HEK293T (cell line): ENCODE data around the gene AKNA.

Experiments used
- CTCF ChIA-PET: fragments of 350-600 bp; formaldehyde crosslinking; extraction: SDS; loops from one replicate; lab custom pipeline; 2021; ENCODE audit warnings: antibody characterized with exemption, inconsistent platforms; lab: Yijun Ruan, JAX
- POLR2A ChIA-PET: fragments of 350-600 bp; formaldehyde crosslinking; extraction: SDS; loops from one replicate; lab custom pipeline; 2020; ENCODE audit warnings: antibody characterized with exemption, inconsistent platforms; lab: Yijun Ruan, JAX
- DNase-seq: peaks from one replicate; pipeline ENCODE4 v3.0.0; 2012; ENCODE audit warnings: mixed read lengths; ENCODE audit errors: extremely low spot score
- ARNT ChIP-seq: fragments of 450-650 bp; IDR thresholded peaks from 2 replicates; pipeline ENCODE4 v1.6.1; 2017; ENCODE audit warnings: mild to moderate bottlenecking
- BHLHE40 ChIP-seq: fragments of 450-650 bp; IDR thresholded peaks from 2 replicates; pipeline ENCODE4 v1.6.1; 2016; ENCODE audit warnings: mild to moderate bottlenecking, moderate library complexity, borderline replicate concordance
- CTBP1 ChIP-seq: fragments of 450-650 bp; IDR thresholded peaks from 2 replicates; pipeline ENCODE4 v1.6.1; 2016; ENCODE audit warnings: borderline replicate concordance
- ELF4 ChIP-seq: fragments of 450-650 bp; IDR thresholded peaks from 2 replicates; pipeline ENCODE4 v1.6.1; 2017; ENCODE audit warnings: antibody characterized with exemption
- FOXA1 ChIP-seq: fragments of 450-650 bp; IDR thresholded peaks from 2 replicates; pipeline ENCODE4 v1.6.1; 2016; ENCODE audit warnings: mild to moderate bottlenecking
- FOXK2 ChIP-seq: fragments of 450-650 bp; IDR thresholded peaks from 2 replicates; pipeline ENCODE4 v1.6.1; 2016; ENCODE audit warnings: mild to moderate bottlenecking
- FOXM1 ChIP-seq: fragments of 450-650 bp; IDR thresholded peaks from 2 replicates; pipeline ENCODE4 v1.6.1; 2017; ENCODE audit warnings: mild to moderate bottlenecking, borderline replicate concordance
- HDGF ChIP-seq: fragments of 450-650 bp; IDR thresholded peaks from 2 replicates; pipeline ENCODE4 v1.6.1; 2017; ENCODE audit warnings: antibody characterized with exemption, borderline replicate concordance
- L3MBTL2 ChIP-seq: fragments of 450-650 bp; conservative IDR thresholded peaks from 2 replicates; pipeline ENCODE4 v1.6.1; 2016; ENCODE audit warnings: mild to moderate bottlenecking
- LEF1 ChIP-seq: fragments of 450-650 bp; IDR thresholded peaks from 2 replicates; pipeline ENCODE4 v1.6.1; 2017; ENCODE audit warnings: mild to moderate bottlenecking, borderline replicate concordance
- NFRKB ChIP-seq: fragments of 450-650 bp; IDR thresholded peaks from 2 replicates; pipeline ENCODE4 v1.6.1; 2016; ENCODE audit warnings: mild to moderate bottlenecking, moderate library complexity
- SP1 ChIP-seq: fragments of 450-650 bp; IDR thresholded peaks from 2 replicates; pipeline ENCODE4 v1.6.1; 2017
- SUZ12 ChIP-seq: fragments of 450-650 bp; IDR thresholded peaks from 2 replicates; pipeline ENCODE4 v1.6.1; 2016; ENCODE audit warnings: mild to moderate bottlenecking
- TARDBP ChIP-seq: fragments of 450-650 bp; IDR thresholded peaks from 2 replicates; pipeline ENCODE4 v1.6.1; 2016
- ZNF384 ChIP-seq: fragments of 450-650 bp; IDR thresholded peaks from 2 replicates; pipeline ENCODE4 v1.6.1; 2016
- TF ChIP-seq, protein P1 (sequence below): fragments of 450-650 bp; IDR thresholded peaks from 2 replicates; pipeline ENCODE4 v1.6.1; 2016

AKNA gene

DNA sequence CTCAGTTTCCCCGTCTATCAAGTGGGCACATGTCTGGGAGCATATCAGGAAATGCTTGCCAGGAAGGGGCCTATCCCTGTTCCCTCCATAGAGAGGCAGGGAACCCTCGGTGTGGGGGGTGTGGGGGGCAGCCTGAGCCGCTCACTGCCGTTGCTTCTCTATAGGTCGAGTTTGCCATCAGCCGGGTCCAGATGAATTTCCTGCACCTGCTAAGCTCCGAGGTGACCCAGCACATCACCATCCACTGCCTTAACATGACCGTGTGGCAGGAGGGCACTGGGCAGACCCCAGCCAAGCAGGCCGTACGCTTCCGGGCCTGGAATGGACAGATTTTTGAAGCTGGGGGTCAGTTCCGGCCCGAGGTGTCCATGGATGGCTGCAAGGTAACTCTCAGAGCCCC lies 78.7 kb downstream of the AKNA start:
- CTCF ChIA-PET: no interaction called here

DNA sequence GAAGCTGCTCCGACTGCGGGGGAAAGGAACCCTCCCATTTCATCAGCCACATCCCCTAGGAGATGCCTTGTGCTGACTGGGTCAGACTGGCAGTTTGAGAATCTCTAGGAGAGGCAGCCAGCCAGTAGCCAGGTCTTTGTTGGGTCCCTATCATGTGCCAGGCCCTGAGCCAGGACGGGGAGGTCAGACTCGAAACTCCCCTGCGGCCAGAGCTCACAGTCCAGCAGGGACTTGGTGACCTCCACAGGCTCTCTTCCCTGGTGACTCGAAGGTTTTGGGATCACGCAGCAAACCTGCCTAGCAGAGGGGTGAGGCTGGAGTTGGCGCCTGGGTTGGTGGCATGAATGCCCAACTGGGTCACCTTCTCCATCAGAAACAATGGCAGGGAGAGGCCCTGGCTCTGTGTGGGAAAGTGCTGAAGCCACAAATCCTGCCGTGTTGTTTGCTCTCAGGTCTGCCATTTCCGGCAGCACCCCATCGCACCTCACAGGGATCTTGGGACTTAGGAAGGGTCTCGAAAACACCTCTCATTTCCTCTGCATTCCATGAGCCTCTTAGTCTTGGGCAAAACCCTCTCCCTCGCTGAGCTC lies 79.3 kb downstream of the AKNA start:
- no peak for TF ChIP-seq SUZ12
- no peak for TF ChIP-seq BHLHE40
- no peak for TF ChIP-seq L3MBTL2
- no peak for TF ChIP-seq FOXK2
- no peak for TF ChIP-seq CTBP1
- TF ChIP-seq ZNF384: no peak
- CTCF ChIA-PET: interaction anchor here (0.6 to 1.0 kb wide), 2 partner anchors 226 to 1034 kb away, joined by 3 read pairs; no protein-coding TSS in a partner anchor
- POLR2A ChIA-PET: no interaction called here
- DNase-seq: no peak

More for the DNA sequence above, 78.7 kb downstream of the AKNA start:
- no peak for DNase-seq
- POLR2A ChIA-PET: no interaction called here
- no peak for TF ChIP-seq ZNF384
- TF ChIP-seq FOXM1: no peak
- TF ChIP-seq FOXK2: no peak
- TF ChIP-seq ARNT: no peak
- TF ChIP-seq L3MBTL2: no peak
- TF ChIP-seq ELF4: no peak
- TF ChIP-seq SP1: no peak
- TF ChIP-seq NFRKB: no peak
- TF ChIP-seq BHLHE40: no peak
- no peak for TF ChIP-seq TARDBP
- TF ChIP-seq, protein P1, sequence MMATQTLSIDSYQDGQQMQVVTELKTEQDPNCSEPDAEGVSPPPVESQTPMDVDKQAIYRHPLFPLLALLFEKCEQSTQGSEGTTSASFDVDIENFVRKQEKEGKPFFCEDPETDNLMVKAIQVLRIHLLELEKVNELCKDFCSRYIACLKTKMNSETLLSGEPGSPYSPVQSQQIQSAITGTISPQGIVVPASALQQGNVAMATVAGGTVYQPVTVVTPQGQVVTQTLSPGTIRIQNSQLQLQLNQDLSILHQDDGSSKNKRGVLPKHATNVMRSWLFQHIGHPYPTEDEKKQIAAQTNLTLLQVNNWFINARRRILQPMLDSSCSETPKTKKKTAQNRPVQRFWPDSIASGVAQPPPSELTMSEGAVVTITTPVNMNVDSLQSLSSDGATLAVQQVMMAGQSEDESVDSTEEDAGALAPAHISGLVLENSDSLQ: no peak

DNA sequence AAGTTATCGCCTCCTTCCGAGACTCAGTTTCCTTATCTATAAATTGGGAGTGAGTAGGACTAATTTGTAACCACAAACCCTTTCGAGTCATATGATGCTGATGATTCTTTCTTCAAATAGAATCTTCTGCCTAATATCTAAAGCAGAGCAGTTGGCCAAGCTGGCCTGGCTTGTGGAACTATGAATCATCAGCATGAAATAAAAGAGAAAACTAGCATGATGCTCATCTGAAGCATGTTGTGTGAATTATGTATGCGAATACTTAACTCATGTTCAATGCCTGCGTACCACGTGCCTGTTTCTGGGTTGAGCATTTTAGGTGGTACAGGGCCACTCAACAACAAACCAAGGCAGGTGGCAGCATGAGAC lies 79.9 kb downstream of the AKNA start:
- CTCF ChIA-PET: interaction anchor here (0.6 to 1.0 kb wide), 2 partner anchors 17 to 225 kb away, joined by 3 read pairs; no protein-coding TSS in a partner anchor
- POLR2A ChIA-PET: no interaction called here
- TF ChIP-seq SP1: no peak
- no peak for DNase-seq

DNA sequence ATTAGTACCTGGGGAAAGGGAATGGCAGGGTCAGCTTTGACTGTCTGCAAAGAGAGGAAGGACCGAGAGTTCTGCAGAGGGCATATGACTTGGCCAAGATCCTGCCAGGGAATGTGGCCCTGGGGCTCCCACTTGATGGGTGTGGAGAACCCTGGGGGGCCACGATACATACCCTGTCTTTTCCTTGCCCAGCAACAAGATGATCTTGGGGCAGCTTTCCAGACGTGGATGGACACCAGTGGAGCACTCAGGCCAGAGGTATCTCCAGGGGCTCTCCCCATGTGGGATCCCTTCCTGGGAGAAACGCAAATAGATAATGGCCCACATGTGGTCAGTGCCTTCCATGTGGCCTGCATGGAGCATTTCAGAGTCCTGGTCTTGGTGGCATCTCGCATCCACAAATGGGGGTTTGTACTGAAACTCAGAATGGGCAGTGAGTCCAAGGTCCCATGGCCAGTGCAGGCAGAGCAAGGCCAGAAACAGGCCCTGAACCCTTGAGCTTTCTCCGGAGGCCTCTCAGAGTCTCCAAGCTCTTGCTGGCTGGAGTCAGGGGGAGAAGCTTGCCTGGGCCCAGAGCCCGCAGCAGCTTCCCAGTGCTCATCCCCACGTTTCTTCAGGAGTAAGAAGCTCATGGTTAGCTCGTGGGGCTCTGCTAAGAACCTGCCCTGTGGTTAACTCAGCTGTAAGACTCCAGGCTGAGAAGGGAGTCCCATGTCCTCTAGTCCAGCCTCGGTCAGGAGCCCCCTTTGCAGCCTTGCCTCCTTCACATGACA lies 83.2 kb downstream of the AKNA start:
- POLR2A ChIA-PET: no interaction called here
- TF ChIP-seq HDGF (no peak), FOXM1 (no peak), NFRKB (no peak), SUZ12 (no peak), BHLHE40 (no peak), ARNT (no peak), FOXK2 (no peak), FOXA1 (no peak), ZNF384 (no peak), LEF1 (no peak), TARDBP (no peak), L3MBTL2 (no peak), CTBP1 (no peak), ELF4 (no peak), SP1 (no peak)
- TF ChIP-seq, protein P1: no peak
- DNase-seq: no peak
- CTCF ChIA-PET: interaction anchor here (0.6 to 1.1 kb wide), 6 partner anchors 9 to 331 kb away, joined by 3 to 4 read pairs (median 3); no protein-coding TSS in a partner anchor

DNA sequence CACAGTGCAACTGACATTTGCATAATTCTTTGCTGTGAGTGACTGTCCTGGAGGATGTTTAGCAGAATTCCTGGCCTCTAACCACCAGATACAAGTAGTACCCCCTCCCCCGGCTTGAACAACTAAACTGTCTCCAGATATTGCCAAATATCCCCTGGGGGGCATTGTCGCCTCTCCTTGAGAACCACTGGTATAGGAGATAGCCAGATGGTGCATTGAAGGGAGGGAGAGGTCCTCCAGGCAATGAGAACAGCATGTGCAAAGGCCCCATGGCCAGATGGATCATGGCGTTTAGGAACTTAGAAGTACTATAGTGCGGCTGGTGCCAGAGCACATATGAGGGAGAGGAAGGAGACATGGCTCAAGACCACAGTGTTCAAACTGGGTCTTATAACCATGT lies 83.8 kb downstream of the AKNA start:
- POLR2A ChIA-PET: no interaction called here
- TF ChIP-seq, protein P1: no peak
- no peak for TF ChIP-seq SUZ12
- TF ChIP-seq CTBP1: no peak
- no peak for TF ChIP-seq BHLHE40
- TF ChIP-seq FOXA1: no peak
- TF ChIP-seq FOXM1: no peak
- no peak for TF ChIP-seq ZNF384
- no peak for TF ChIP-seq L3MBTL2
- no peak for DNase-seq
- CTCF ChIA-PET: interaction anchor here (0.9 to 1.1 kb wide), 2 partner anchors 9 to 16 kb away, joined by 3 read pairs; no protein-coding TSS in a partner anchor

DNA sequence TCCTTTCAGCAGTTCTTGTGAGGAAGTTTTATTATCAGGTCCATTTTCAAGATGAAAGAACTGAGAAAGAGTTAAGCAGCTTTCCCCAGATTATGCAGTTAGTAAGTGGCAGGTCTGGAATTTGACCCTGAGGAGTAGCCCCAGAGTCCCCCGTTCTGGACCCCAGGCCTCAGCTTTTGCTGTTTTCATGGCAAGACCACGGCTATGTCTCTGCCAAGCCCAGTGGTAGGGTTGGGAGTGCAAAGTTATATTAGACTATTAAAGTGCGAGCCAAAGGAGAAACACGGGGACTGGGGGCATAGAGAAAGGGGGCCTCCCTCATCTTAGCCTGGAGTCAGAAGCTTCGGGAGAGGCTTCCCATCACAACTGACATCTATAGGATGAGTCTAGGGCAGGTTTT lies 84.2 kb downstream of the AKNA start:
- TF ChIP-seq ELF4: no peak
- TF ChIP-seq BHLHE40: no peak
- TF ChIP-seq, protein P1: no peak
- TF ChIP-seq HDGF: no peak
- no peak for TF ChIP-seq LEF1
- no peak for DNase-seq
- ChIA-PET CTCF (interaction anchor here (0.7 to 0.9 kb wide), 2 partner anchors 10 to 232 kb away, joined by 3 to 4 read pairs; no protein-coding TSS in a partner anchor), POLR2A (no interaction called here)
